Neural progenitor cell (in vitro differentiated cells): ENCODE data around the gene RASGRP3.

Experiments used
- EZH2 ChIP-seq: fragments of 200-600 bp; sonication (generic); IDR thresholded peaks from 2 replicates; pipeline ENCODE4 v1.6.1; 2017; ENCODE audit warnings: antibody characterized with exemption, mild to moderate bottlenecking, moderate library complexity
- EZH2phosphoT487 ChIP-seq: fragments of 200-600 bp; sonication (generic); IDR thresholded peaks from 2 replicates; pipeline ENCODE4 v1.6.1; 2017; ENCODE audit warnings: antibody characterized with exemption
- TF ChIP-seq, protein P1 (sequence below): fragments of 200-600 bp; sonication (generic); IDR thresholded peaks from 2 replicates; pipeline ENCODE4 v1.5.1; 2017; ENCODE audit warnings: antibody characterized with exemption, mild to moderate bottlenecking

DNA sequence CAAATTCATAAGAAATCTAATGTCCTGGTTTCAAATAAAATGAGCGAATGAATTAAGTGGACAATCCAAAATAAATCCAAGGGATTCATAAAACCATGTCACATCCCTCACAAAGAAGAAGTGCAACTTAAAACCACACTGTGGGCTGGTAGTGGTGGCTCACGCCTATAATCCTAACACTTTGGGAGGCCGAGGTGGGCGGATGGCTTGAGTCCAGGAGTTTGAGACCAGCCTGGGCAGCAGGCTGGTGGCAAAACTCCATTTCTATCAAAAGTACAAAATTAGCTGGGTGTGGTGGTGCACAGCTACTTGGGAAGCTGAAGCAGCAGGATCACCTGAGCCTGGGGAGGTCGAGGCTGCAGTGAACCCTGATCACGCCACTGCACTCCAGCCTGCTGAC lies 97.2 kb downstream of the RASGRP3 start:
- TF ChIP-seq EZH2phosphoT487: no peak
- TF ChIP-seq, protein P1, sequence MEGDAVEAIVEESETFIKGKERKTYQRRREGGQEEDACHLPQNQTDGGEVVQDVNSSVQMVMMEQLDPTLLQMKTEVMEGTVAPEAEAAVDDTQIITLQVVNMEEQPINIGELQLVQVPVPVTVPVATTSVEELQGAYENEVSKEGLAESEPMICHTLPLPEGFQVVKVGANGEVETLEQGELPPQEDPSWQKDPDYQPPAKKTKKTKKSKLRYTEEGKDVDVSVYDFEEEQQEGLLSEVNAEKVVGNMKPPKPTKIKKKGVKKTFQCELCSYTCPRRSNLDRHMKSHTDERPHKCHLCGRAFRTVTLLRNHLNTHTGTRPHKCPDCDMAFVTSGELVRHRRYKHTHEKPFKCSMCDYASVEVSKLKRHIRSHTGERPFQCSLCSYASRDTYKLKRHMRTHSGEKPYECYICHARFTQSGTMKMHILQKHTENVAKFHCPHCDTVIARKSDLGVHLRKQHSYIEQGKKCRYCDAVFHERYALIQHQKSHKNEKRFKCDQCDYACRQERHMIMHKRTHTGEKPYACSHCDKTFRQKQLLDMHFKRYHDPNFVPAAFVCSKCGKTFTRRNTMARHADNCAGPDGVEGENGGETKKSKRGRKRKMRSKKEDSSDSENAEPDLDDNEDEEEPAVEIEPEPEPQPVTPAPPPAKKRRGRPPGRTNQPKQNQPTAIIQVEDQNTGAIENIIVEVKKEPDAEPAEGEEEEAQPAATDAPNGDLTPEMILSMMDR: no peak
- TF ChIP-seq EZH2: no peak
